Renal pelvis (tissue), 4 donors: ENCODE data around the gene GGNBP2. TPM values are rescaled to one million over a fixed set of nuclear protein-coding genes. Genes with fewer than 3 reads are reported as not detected.

Experiments
- DNase-seq: peaks from one replicate; pipeline ENCODE4 v3.0.0-alpha.2; 2013
- polyA plus RNA-seq, 3 donors: library from polyadenylated mRNA; unstranded; fragments of 120-200 nt; gene quantifications; one replicate each; pipeline ENCODE4 v1.2.1, GENCODE V29; 2013; ENCODE audit not compliant: insufficient read length in 3 of 3

Gene GGNBP2
- polyA plus RNA-seq, 3 donors: 75.5 to 101 (median 85.5) TPM

GRCh38 chr17:36546418-36547093, 1.8 kb downstream of the GGNBP2 start:
- DNase-seq: no peak

DNA sequence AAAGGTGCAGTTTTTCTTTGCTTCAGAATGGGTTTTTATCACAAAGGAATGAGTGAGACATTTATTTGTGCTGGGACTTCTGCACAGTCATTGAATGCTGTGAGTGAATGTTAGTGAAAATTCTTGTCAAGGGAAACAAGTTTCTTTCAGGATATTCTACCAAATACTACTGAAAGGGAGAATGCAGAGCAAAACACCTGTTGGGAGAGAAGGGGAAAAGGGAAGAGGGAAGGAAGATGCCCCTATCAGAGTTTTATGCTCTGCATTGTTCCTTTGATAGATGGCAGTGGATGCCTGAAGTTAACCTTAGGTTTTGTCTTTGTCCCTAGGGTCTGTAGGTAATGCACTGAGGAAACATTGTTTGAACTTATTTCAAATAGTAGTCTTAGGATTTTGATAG, 3.1 kb downstream of the GGNBP2 start:
- no peak for DNase-seq

- no peak for DNase-seq
Observed at GRCh38 chr17:36550491-36551417, 6.0 kb downstream of the GGNBP2 start.

DNA sequence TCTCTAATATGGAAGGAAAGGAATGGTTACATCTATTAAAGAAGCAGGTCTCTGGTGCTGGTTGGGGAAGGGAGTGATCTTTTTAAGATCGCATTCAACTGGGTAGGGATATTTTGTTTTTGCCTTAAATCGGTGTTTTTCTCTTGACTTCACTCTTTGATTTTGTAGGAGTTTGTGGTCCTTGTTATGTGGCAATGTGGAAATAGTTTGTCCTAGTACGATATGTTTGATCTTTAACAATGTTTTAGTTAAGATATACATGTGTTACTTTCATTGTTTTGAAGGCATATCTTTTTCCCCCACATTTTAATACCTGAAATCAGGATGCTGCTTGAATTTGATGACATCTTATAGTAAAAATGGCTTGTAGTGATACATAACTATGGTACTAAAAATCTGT, 8.7 kb downstream of the GGNBP2 start:
- DNase-seq: no peak

- no peak for DNase-seq
Observed at GRCh38 chr17:36566081-36566480, 21.4 kb downstream of the GGNBP2 start.

DNA sequence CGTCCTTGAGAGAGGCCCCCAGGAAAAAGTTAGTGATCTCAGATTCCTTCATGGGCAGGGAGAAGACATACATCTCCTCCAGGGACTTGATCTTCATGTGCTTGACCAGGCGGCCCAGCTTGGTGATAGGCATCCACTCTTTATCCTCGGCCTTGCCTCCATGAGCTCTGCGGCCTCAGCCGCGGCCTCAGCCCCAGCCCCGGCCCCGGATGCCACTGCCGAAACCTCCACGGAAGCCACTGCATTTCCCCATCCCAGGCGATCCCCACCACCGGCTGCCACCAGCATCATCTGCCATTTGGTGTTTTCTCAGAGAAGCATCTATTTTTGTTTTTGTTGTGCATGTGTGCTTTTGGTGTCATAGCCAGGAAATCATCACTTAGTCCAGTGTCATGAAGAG, 30.3 kb downstream of the GGNBP2 start:
- DNase-seq: no peak

- DNase-seq: no peak
Observed at GRCh38 chr17:36576793-36577192, 32.1 kb downstream of the GGNBP2 start.

DNA sequence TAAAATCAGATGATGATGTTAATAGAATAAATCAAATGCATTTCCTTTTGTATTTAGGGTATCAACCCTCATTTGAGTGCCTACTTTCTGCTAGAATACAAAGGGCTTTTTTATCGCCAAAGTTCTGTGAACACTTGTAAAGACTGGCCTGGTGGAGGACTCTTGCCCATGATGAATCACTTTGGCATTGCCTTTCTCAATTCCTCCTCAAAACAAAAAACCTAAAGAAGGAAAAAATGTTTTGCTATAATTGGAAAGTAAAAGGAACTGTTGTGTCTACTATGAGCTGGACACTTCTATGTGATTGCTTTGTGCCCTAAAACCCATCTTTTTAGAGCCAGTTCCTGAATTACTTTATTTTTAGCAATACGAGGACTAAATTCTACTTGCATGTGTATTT, 34.0 kb downstream of the GGNBP2 start:
- DNase-seq: no peak

- DNase-seq: no peak
Observed at GRCh38 chr17:36583787-36584186, 39.1 kb downstream of the GGNBP2 start.

DNA sequence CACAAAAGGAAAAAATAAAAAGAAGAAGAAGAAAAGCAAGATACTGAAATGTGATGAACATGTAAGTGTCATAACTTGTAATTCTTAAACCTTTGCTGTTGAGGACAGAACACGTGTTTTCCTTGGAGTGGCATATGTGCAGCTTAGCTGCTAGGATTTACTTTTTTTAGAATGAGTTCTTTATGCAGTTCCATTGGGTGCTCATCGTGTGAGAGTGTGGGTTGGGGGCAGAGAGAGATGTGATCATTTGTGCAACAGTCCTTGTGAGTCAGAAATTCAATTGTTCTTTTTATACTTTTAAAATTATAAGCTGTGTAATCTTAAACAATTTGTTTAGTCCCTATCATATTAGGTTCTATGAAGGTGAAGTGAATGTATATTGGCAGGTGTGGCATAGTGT, 41.4 kb downstream of the GGNBP2 start:
- no peak for DNase-seq

GRCh38 chr17:36590082-36590481, 45.4 kb downstream of the GGNBP2 start:
- no peak for DNase-seq

DNA sequence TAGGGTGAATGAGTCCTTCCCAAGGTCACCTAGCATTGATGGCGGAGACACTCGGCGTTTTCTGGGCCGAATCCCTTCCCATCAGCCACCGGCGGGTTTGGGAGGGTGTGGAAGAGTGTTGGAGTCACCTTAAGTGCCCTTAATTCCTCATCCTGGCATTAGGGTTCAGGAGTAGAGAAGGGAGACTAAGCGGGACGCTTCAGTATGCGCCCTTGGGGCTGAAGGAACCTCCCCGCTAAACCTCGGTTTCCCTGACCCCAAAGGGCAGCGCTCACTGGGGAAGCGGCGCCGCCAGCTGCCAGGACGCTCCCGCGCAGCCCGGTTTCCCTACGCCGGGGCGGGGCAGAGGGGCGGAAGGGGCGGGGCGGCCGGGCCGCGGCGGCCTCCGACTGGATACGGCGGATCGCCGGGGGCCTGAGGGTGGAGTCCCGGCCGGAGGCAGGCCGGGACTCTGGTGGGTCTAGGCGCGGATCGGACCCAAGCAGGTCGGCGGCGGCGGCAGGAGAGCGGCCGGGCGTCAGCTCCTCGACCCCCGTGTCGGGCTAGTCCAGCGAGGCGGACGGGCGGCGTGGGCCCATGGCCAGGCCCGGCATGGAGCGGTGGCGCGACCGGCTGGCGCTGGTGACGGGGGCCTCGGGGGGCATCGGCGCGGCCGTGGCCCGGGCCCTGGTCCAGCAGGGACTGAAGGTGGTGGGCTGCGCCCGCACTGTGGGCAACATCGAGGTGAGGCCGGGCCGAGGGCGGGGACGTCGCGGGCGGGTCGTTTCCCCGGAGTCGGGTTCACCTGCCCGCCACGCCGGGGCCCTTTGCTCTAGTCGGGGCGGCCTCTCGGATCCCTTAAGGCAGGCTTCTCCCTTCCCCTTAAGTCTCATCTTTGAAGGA, 47.0 kb downstream of the GGNBP2 start, which contains the start of gene DHRS11:
TSS of gene DHRS11 (plus strand) at position 446 of the 882 bp plus-strand sequence. CDS start at position 577, 131 bp downstream.
- peak; percentile 75 for DNase-seq

DNA sequence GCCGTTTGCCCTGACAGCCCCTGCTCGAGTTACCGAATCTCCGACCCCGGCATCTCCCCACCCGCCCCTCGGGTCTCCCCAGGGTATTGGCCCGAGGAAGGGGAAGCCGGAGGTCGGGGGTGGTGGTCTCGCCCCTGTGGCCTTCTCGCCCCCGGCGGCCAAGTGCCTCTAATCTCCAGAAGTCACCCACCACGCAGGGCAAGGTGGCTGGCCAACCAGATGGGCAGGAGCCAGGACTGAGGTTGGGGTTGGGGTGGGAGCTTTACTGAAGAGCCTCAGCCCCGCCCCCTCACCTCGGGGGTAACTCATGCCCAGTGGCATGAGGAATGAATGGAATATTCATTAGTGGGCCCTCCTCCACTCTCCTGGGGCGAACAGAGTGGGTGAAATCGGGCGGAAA, 47.6 kb downstream of the GGNBP2 start:
- peak; percentile 46 for DNase-seq

DNA sequence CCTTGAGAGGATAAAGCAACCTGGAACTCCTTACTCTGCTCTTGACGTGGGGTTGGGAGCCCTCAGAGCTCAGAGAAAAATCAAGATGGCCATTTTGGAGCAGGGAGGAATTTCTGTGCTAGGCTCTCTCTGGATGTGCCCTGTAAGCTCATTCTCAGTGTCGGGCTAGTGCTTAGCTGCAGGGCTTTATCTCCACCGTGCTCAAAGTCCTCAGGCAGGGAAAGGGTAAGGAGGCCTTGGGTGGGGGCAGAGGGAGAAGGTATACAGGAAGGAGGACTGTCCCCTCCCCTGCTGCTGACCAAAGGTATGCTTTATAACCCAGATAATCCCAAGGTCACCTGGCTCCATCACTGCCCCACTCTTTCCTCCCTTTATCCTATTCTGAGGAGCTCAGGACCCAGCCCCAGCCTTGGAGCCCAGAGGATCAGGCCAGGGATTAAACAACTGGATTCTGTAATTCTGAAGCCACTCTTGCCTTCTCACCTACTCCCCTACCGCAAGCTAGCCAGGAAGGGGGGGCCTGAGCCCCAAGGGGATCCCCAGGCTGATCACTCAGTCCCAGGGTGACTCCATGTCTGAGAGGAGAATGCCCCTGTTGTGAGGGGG, 48.1 kb downstream of the GGNBP2 start:
- no peak for DNase-seq

- no peak for DNase-seq
Observed at GRCh38 chr17:36593656-36594316, 49.1 kb downstream of the GGNBP2 start.

GRCh38 chr17:36594626-36595401, 50.1 kb downstream of the GGNBP2 start:
- DNase-seq: no peak

- DNase-seq: no peak
Observed at GRCh38 chr17:36597226-36597625, 52.5 kb downstream of the GGNBP2 start.

GRCh38 chr17:36597866-36598777, 53.4 kb downstream of the GGNBP2 start:
- no peak for DNase-seq

GRCh38 chr17:36598951-36599401, 54.3 kb downstream of the GGNBP2 start:
- DNase-seq: no peak
